ENCODE data around the gene SLC22A23. TPM values are rescaled to one million over a fixed set of nuclear protein-coding genes. Genes with fewer than 3 reads are reported as not detected.

SLC22A23 gene
- total and polyA plus RNA-seq, 2 of the 4 experiments (the other 2 are of a cell fraction): 0.72 to 1.6 TPM

DNA sequence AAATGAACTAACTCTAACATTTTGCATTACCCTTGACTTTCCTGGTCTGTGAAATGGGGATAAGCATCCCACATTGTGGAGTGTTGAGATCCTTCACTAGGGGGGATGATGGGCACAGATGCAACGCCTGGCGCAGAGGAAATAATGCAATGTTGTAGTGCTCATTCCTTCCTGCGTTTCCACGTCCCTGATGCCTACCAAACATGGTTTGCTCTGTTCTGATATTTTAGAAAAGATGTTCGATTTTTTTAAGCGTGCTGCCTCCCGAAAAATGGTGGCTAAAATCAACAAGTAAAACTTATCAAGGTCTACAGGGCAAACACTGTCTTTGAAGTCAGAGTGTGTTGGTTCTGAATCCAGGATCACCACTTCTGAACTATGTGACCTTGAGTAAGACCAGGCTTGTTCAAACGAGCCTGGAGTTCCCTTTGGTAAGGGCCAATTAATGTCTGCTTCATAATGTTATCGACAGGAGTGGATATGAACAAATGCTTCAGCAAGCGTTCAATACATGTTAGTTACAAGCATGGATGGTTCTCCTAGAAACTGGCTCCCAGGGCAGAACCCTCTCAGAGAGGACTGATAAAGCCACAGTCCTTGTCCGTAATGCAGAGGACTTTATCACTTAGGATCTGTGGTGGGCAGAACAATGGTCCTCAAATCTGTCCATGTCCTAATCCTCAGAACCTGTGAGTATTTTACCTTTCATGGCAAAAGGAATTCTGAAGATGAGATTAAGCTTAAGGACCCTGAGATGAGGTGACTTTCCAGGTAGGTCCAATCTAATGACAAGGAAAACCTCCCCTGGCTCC is 44.7 kb downstream of the SLC22A23 start:
- Histone ChIP-seq H3K27ac (ENCODE audit: insufficient read depth, low read length) (no peak overlapping the region), H3K23ac (ENCODE audit: low read depth, low read length) (no peak overlapping the region), H4K5ac (ENCODE audit: low read depth, low read length) (no peak overlapping the region), H3K9ac (ENCODE audit: low read depth, low read length) (no peak overlapping the region), H3K9me3 (ENCODE audit: control insufficient read depth, insufficient read depth, low read length) (peaks cover 7% of the 10 kb centered on the region), H3K18ac (ENCODE audit: low read depth, low read length) (no peak overlapping the region), H2BK15ac (ENCODE audit: low read depth, low read length) (no peak overlapping the region), H4K20me1 (ENCODE audit: insufficient read depth, low read length) (no peaks in the 10 kb centered on the region), H2AFZ (replicated peaks; ENCODE audit: low read length, poor library complexity) (no peak overlapping the region), H3K56ac (ENCODE audit: extremely low read depth, insufficient read depth, low read length) (no peak overlapping the region), H4K91ac (ENCODE audit: insufficient read depth, low read depth, low read length) (no peak overlapping the region), H3K4me3 (ENCODE audit: insufficient read depth, low read depth, low read length) (no peak overlapping the region), H2BK120ac (ENCODE audit: low read depth, low read length) (no peak overlapping the region), H3K27me3 (ENCODE audit: control insufficient read depth, insufficient read depth, low read length) (peaks cover 19% of the 10 kb centered on the region), H3K9me1 (ENCODE audit: insufficient read depth, low read length) (no peaks in the 10 kb centered on the region), H3K79me1 (ENCODE audit: low read depth in 1 of 2, low read length in 2 of 2) (no peaks in the 10 kb centered on the region), H2BK20ac (ENCODE audit: low read depth, low read length) (no peak overlapping the region), H3K36me3 (ENCODE audit: control insufficient read depth, insufficient read depth, low read length) (no peaks in the 10 kb centered on the region), H4K8ac (ENCODE audit: low read depth in 2 of 2, low read length in 2 of 2) (no peak overlapping the region), H2AK9ac (replicated peaks; ENCODE audit: low read depth, low read length, poor library complexity) (no peak overlapping the region), H3K14ac (replicated peaks; ENCODE audit: low read depth, low read length) (no peak overlapping the region), H3K4me2 (ENCODE audit: low read depth, low read length) (no peak overlapping the region), H3K4ac (ENCODE audit: low read depth, low read length) (no peak overlapping the region), H2BK5ac (ENCODE audit: low read depth, low read length, poor library complexity, severe bottlenecking) (no peak overlapping the region), H2AK5ac (ENCODE audit: low read depth, low read length) (no peak overlapping the region), H3K4me1 (ENCODE audit: control insufficient read depth, insufficient read depth, low read length) (no peaks in the 10 kb centered on the region)
- ChIA-PET CTCF (interaction anchor here (0.7 kb wide), 1 partner anchor 599 kb away, joined by 3 read pairs; no protein-coding TSS in a partner anchor), POLR2A (ENCODE audit: unreplicated experiment) (no interaction called here)
- no peak for ATAC-seq (ENCODE audit: low read depth)
- no TSS peak for BruUV-seq (replicated peaks)
- dilution Hi-C loops (cut with HindIII; ENCODE audit: low sequenced_read_pairs, unreplicated experiment): no loop called here
- WGBS, 2 experiments (ENCODE audit: extremely low coverage in 2 of 2, insufficient read length in 1 of 2): 85% methylated on average over 4 of the region's 11 CpGs; no CpG with 5 or more reads in 1 of the 2 experiments
- intact Hi-C loops (cut with micrococcal nuclease): loop anchor here (1.0 to 10.0 kb wide), 3 partner anchors 130 to 583 kb away; no protein-coding TSS in a partner anchor
- TF ChIP-seq RCOR1 (IDR thresholded peaks at IDR 0.05; ENCODE audit: insufficient replicate concordance, low read length) (no peak), CHD1 (IDR thresholded peaks at IDR 0.05; ENCODE audit: low read depth, low read length) (no peak), RAD21 (IDR thresholded peaks at IDR 0.05; ENCODE audit: low read length) (no peak), MXI1 (IDR thresholded peaks at IDR 0.05; ENCODE audit: borderline replicate concordance, low read depth, low read length) (no peak), POLR2A (IDR thresholded peaks at IDR 0.05; ENCODE audit: low read depth, low read length) (no peak), MAZ (IDR thresholded peaks at IDR 0.05; ENCODE audit: borderline replicate concordance, low read depth, low read length) (no peak), MAFK (IDR thresholded peaks at IDR 0.05; ENCODE audit: low read depth, low read length) (no peak), CEBPB (IDR thresholded peaks at IDR 0.05; ENCODE audit: low read depth, low read length) (no peak), FOS (IDR thresholded peaks at IDR 0.05; ENCODE audit: low read depth, low read length) (no peak)
- TF ChIP-seq, protein P1, sequence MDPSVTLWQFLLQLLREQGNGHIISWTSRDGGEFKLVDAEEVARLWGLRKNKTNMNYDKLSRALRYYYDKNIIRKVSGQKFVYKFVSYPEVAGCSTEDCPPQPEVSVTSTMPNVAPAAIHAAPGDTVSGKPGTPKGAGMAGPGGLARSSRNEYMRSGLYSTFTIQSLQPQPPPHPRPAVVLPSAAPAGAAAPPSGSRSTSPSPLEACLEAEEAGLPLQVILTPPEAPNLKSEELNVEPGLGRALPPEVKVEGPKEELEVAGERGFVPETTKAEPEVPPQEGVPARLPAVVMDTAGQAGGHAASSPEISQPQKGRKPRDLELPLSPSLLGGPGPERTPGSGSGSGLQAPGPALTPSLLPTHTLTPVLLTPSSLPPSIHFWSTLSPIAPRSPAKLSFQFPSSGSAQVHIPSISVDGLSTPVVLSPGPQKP (IDR thresholded peaks at IDR 0.05; ENCODE audit: borderline replicate concordance, low read depth, low read length): no peak
- in situ Hi-C loops (cut with MboI; ENCODE audit: low sequenced_read_pairs): loop anchor here (5.0 kb wide), 1 partner anchor 320 kb away; no protein-coding TSS in a partner anchor
- DNase-seq: no peak
